ENCODE data around the gene ANKRD50.

The ANKRD50 gene

GRCh38 chr4:124748965-124749364 lies 36.4 kb upstream of the ANKRD50 start:
- DNase-seq (ENCODE audit: low read depth, low spot score): no peak
- in situ Hi-C loops (cut with HindIII; ENCODE audit: low sequenced_read_pairs): no loop called here
- no peak overlapping the region for H3K4me3 ChIP-seq (ENCODE audit: low read depth, low read length)
- TF ChIP-seq CTCF (IDR thresholded peaks at IDR 0.05; ENCODE audit: low read depth, low read length): no peak

- H3K4me3 ChIP-seq (ENCODE audit: low read depth, low read length): no peak overlapping the region
- no peak for DNase-seq (ENCODE audit: low read depth, low spot score)
- in situ Hi-C loops (cut with HindIII; ENCODE audit: low sequenced_read_pairs): no loop called here
- TF ChIP-seq CTCF (IDR thresholded peaks at IDR 0.05; ENCODE audit: low read depth, low read length): no peak
Observed at GRCh38 chr4:124745985-124746801, 33.7 kb upstream of the ANKRD50 start.

- TF ChIP-seq CTCF (IDR thresholded peaks at IDR 0.05; ENCODE audit: low read depth, low read length): no peak
- in situ Hi-C loops (cut with HindIII; ENCODE audit: low sequenced_read_pairs): no loop called here
- no peak for DNase-seq (ENCODE audit: low read depth, low spot score)
- H3K4me3 ChIP-seq (ENCODE audit: low read depth, low read length): no peak overlapping the region
Observed at GRCh38 chr4:124743711-124744110, 31.2 kb upstream of the ANKRD50 start.

- no peak for TF ChIP-seq CTCF (IDR thresholded peaks at IDR 0.05; ENCODE audit: low read depth, low read length)
- in situ Hi-C loops (cut with HindIII; ENCODE audit: low sequenced_read_pairs): no loop called here
- no peak overlapping the region for H3K4me3 ChIP-seq (ENCODE audit: low read depth, low read length)
- no peak for DNase-seq (ENCODE audit: low read depth, low spot score)
Observed at GRCh38 chr4:124740501-124740900, 28.0 kb upstream of the ANKRD50 start.

- in situ Hi-C loops (cut with HindIII; ENCODE audit: low sequenced_read_pairs): no loop called here
- no peak for TF ChIP-seq CTCF (IDR thresholded peaks at IDR 0.05; ENCODE audit: low read depth, low read length)
- H3K4me3 ChIP-seq (ENCODE audit: low read depth, low read length): no peak overlapping the region
- DNase-seq (ENCODE audit: low read depth, low spot score): no peak
Observed at GRCh38 chr4:124738994-124739393, 26.5 kb upstream of the ANKRD50 start.

GRCh38 chr4:124737619-124738018 lies 25.1 kb upstream of the ANKRD50 start:
- no peak for TF ChIP-seq CTCF (IDR thresholded peaks at IDR 0.05; ENCODE audit: low read depth, low read length)
- in situ Hi-C loops (cut with HindIII; ENCODE audit: low sequenced_read_pairs): no loop called here
- no peak for DNase-seq (ENCODE audit: low read depth, low spot score)
- H3K4me3 ChIP-seq (ENCODE audit: low read depth, low read length): no peak overlapping the region
